IMR-90 (cell line): ENCODE results near the gene CDV3. TPM values are rescaled to one million over a fixed set of nuclear protein-coding genes. Genes with fewer than 3 reads are reported as not detected.
"Not testable (repeated sequence)": the region's sequence is repeated elsewhere in the genome, so short reads cannot be mapped to it uniquely, and the experiment has no call there.

ENCODE experiments used
- ATAC-seq: fragments of 200-7000 bp; cut with Tn5 transposase; 2 replicates; pipeline ENCODE4 v1.9.1; 2020; ENCODE audit warnings: low read depth, mild to moderate bottlenecking, moderate library complexity
- BruUV-seq: library from RNA; stranded (reverse); fragments of 400-500 nt; replicated peaks from 2 replicates; lab custom pipeline; 2021; lab: Mats Ljungman, UMichigan
- CTCF ChIA-PET: fragments of 300-600 bp; formaldehyde crosslinking; extraction: SDS; loops from one replicate; lab custom pipeline; 2021; ENCODE audit warnings: antibody characterized with exemption; lab: Yijun Ruan, JAX
- POLR2A ChIA-PET: fragments of 300-600 bp; sonication (Branson Sonifier 250); formaldehyde crosslinking; loops from one replicate; lab custom pipeline; 2022; ENCODE audit warnings: antibody characterized with exemption; ENCODE audit not compliant: unreplicated experiment; lab: Charles Lee
- DNase-seq: peaks from one replicate; pipeline ENCODE4 v3.0.0; 2013
- H2AFZ ChIP-seq: replicated peaks from 2 replicates; pipeline ENCODE3; 2013; ENCODE audit warnings: low read length, mild to moderate bottlenecking; ENCODE audit not compliant: poor library complexity
- H2AK5ac ChIP-seq: 2 replicates; pipeline ENCODE4 v1.6.1; 2013; ENCODE audit warnings: low read depth, low read length, inconsistent platforms
- H2AK9ac ChIP-seq: replicated peaks from 2 replicates; pipeline ENCODE3; 2013; ENCODE audit warnings: mild to moderate bottlenecking, low read depth, low read length, moderate library complexity; ENCODE audit not compliant: poor library complexity
- H2BK120ac ChIP-seq: 2 replicates; pipeline ENCODE4 v1.6.1; 2013; ENCODE audit warnings: low read depth, low read length, inconsistent platforms
- H2BK15ac ChIP-seq: 3 replicates; pipeline ENCODE4 v1.6.1; 2013; ENCODE audit warnings: low read depth, low read length, inconsistent platforms
- H2BK20ac ChIP-seq: 2 replicates; pipeline ENCODE4 v1.6.1; 2013; ENCODE audit warnings: low read depth, mild to moderate bottlenecking, inconsistent platforms, low read length, moderate library complexity
- H2BK5ac ChIP-seq: 2 replicates; pipeline ENCODE4 v1.6.1; 2013; ENCODE audit warnings: mild to moderate bottlenecking, low read depth, low read length, inconsistent platforms; ENCODE audit not compliant: poor library complexity, severe bottlenecking
- H3K14ac ChIP-seq: replicated peaks from 2 replicates; pipeline ENCODE4 v1.6.1; 2013; ENCODE audit warnings: low read depth, low read length, inconsistent platforms
- H3K18ac ChIP-seq: 2 replicates; pipeline ENCODE4 v1.6.1; 2013; ENCODE audit warnings: low read depth, low read length, control low read depth
- H3K23ac ChIP-seq: 2 replicates; pipeline ENCODE4 v1.6.1; 2013; ENCODE audit warnings: low read depth, low read length, inconsistent platforms
- H3K27ac ChIP-seq: 2 replicates; pipeline ENCODE4 v1.5.1; 2013; ENCODE audit warnings: mild to moderate bottlenecking, control low read depth, low read length; ENCODE audit not compliant: insufficient read depth
- H3K27me3 ChIP-seq: 2 replicates; pipeline ENCODE4 v1.6.1; 2013; ENCODE audit warnings: low read length; ENCODE audit not compliant: control insufficient read depth, insufficient read depth
- H3K36me3 ChIP-seq: 2 replicates; pipeline ENCODE4 v1.6.1; 2013; ENCODE audit warnings: low read length, mixed read lengths; ENCODE audit not compliant: control insufficient read depth, insufficient read depth
- H3K4ac ChIP-seq: 2 replicates; pipeline ENCODE4 v1.6.1; 2013; ENCODE audit warnings: low read depth, low read length, inconsistent platforms
- H3K4me1 ChIP-seq: 2 replicates; pipeline ENCODE4 v1.6.1; 2013; ENCODE audit warnings: low read length, mixed read lengths; ENCODE audit not compliant: control insufficient read depth, insufficient read depth
- H3K4me2 ChIP-seq: 2 replicates; pipeline ENCODE4 v1.6.1; 2013; ENCODE audit warnings: low read depth, mild to moderate bottlenecking, control low read depth, low read length, moderate library complexity
- H3K4me3 ChIP-seq: 2 replicates; pipeline ENCODE4 v1.5.1; 2013; ENCODE audit warnings: low read depth, mild to moderate bottlenecking, control low read depth, low read length, moderate library complexity; ENCODE audit not compliant: insufficient read depth
- H3K56ac ChIP-seq: 2 replicates; pipeline ENCODE4 v1.6.1; 2013; ENCODE audit warnings: low read length, inconsistent platforms; ENCODE audit not compliant: insufficient read depth; ENCODE audit errors: extremely low read depth
- H3K79me1 ChIP-seq, 2 experiments: 2 replicates each; pipeline ENCODE4 v1.6.1; 2013; ENCODE audit warnings: low read length in 2 of 2, inconsistent platforms in 1 of 2, low read depth in 1 of 2
- H3K9ac ChIP-seq: 2 replicates; pipeline ENCODE4 v1.6.1; 2013; ENCODE audit warnings: low read depth, low read length, control low read depth
- H3K9me1 ChIP-seq: 2 replicates; pipeline ENCODE4 v1.6.1; 2013; ENCODE audit warnings: low read length, inconsistent platforms; ENCODE audit not compliant: insufficient read depth
- H3K9me3 ChIP-seq: 2 replicates; pipeline ENCODE4 v1.6.1; 2013; ENCODE audit warnings: low read length; ENCODE audit not compliant: control insufficient read depth, insufficient read depth
- H4K20me1 ChIP-seq: 2 replicates; pipeline ENCODE4 v1.6.1; 2013; ENCODE audit warnings: low read length, inconsistent platforms; ENCODE audit not compliant: insufficient read depth
- H4K5ac ChIP-seq: 2 replicates; pipeline ENCODE4 v1.6.1; 2013; ENCODE audit warnings: mild to moderate bottlenecking, low read depth, low read length, control low read depth
- H4K8ac ChIP-seq, 2 experiments: 2 replicates each; pipeline ENCODE4 v1.6.1; 2013; ENCODE audit warnings: low read depth in 2 of 2, low read length in 2 of 2, control low read depth in 1 of 2, inconsistent platforms in 1 of 2
- H4K91ac ChIP-seq: 2 replicates; pipeline ENCODE4 v1.6.1; 2013; ENCODE audit warnings: low read depth, low read length, inconsistent platforms; ENCODE audit not compliant: insufficient read depth
- WGBS, 2 experiments: methylation state at CpG; one replicate each; pipeline versions ENCODE4 v1.1.5 to v1.1.7; 2013; ENCODE audit warnings: missing lambda C conversion rate in 2 of 2; ENCODE audit not compliant: insufficient read length in 1 of 2; ENCODE audit errors: extremely low coverage in 2 of 2; 5-methylcytosine and 5-hydroxymethylcytosine counted together
- dilution Hi-C: fragments of 300-500 bp; cut with HindIII; formaldehyde crosslinking; loops from one replicate; pipeline ENCODE4 v1.14.3; 2018; ENCODE audit warnings: low sequenced_read_pairs; ENCODE audit not compliant: unreplicated experiment
- in situ Hi-C: fragments of 300-500 bp; cut with MboI; formaldehyde crosslinking; loops from 3 replicates; pipeline ENCODE4 v1.14.3; 2019; ENCODE audit warnings: low sequenced_read_pairs, inconsistent platforms, mixed read lengths
- intact Hi-C: fragments of 100-400 bp; cut with micrococcal nuclease; formaldehyde crosslinking; loops from 2 replicates; pipeline ENCODE4 v1.10.0; 2022
- polyA plus RNA-seq, 3 experiments: library from polyadenylated mRNA; depleted of rRNA; stranded (reverse); fragments of >200 nt; gene quantifications; 2 replicates each; pipeline ENCODE4 v1.2.3, GENCODE V29; 2012; ENCODE audit warnings: low replicate concordance in 1 of 3
- total RNA-seq: library from RNA; depleted of rRNA; stranded (reverse); fragments of >200 nt; gene quantifications from 2 replicates; pipeline ENCODE4 v1.2.3, GENCODE V29; 2012

The CDV3 gene
- total and polyA plus RNA-seq, 2 of the 4 experiments (the other 2 are of a cell fraction): 93.6 to 120 TPM

- DNase-seq, H3K36me3 ChIP-seq, dilution Hi-C loops, H2BK120ac ChIP-seq, H3K56ac ChIP-seq, H4K8ac ChIP-seq, H3K4me3 ChIP-seq, H3K4me2 ChIP-seq, H4K5ac ChIP-seq, intact Hi-C loops, H2BK5ac ChIP-seq, H3K79me1 ChIP-seq, in situ Hi-C loops, H2AK9ac ChIP-seq, ATAC-seq, H4K91ac ChIP-seq, BruUV-seq, H3K18ac ChIP-seq, H3K9me1 ChIP-seq, H3K4ac ChIP-seq, CTCF ChIA-PET, H4K20me1 ChIP-seq, H3K23ac ChIP-seq, POLR2A ChIA-PET, H2AFZ ChIP-seq, H3K27ac ChIP-seq, H3K27me3 ChIP-seq, H3K9me3 ChIP-seq, H3K9ac ChIP-seq, H3K14ac ChIP-seq, H2BK20ac ChIP-seq: not testable (repeated sequence)
- Histone ChIP-seq H2BK15ac (0 out of 3 replicates have a peak overlapping the region, but pooled peaks have one; percentile 44), H3K4me1 (peaks cover 11% of the 10 kb centered on the region), H2AK5ac (peak overlapping the region; percentile 35; the same call in 1 of the 2 replicates)
- WGBS, 2 experiments: no CpG with 5 or more reads among the region's 2 CpGs
Observed at GRCh38 chr3:133544983-133545382, 28.5 kb upstream of the CDV3 start.
